ENCODE results near the gene DBF4B. TPM values are rescaled to one million over a fixed set of nuclear protein-coding genes. Genes with fewer than 3 reads are reported as not detected.

The DBF4B gene
- total RNA-seq, 1 experiment from 2014 or later, result 24.7 TPM

- no peaks in the 10 kb centered on the region for H3K4me1 ChIP-seq (ENCODE audit: insufficient read depth, low read length)
- no peak for TF ChIP-seq CTCF (conservative IDR thresholded peaks at IDR 0.05)
- DNase-seq, result no peak
- H3K79me1 ChIP-seq (ENCODE audit: insufficient read depth, low read depth, low read length, poor library complexity, severe bottlenecking), result no peaks in the 10 kb centered on the region
- no peak overlapping the region for H2BK15ac ChIP-seq (ENCODE audit: low read depth, low read length)
- no peak overlapping the region for H2AK5ac ChIP-seq (ENCODE audit: insufficient read length, low read length)
- peaks cover 7% of the 10 kb centered on the region for H3K23me2 ChIP-seq (ENCODE audit: insufficient read length, low read depth, low read length, poor library complexity, severe bottlenecking)
- no peak overlapping the region for H3K18ac ChIP-seq (ENCODE audit: insufficient read length, low read depth, low read length)
- H3K14ac ChIP-seq (ENCODE audit: insufficient read depth, low read length), result no peak overlapping the region
- Mint-ChIP-seq H3K27me3 (ENCODE audit: low read depth) (peaks cover 9% of the 10 kb centered on the region), H3K4me1 (peaks cover 5 to 8% of the 10 kb centered on the region in 2 experiments), H3K4me3 (no peak overlapping the region), H3K9me3 (no peaks in the 10 kb centered on the region), H3K36me3 (ENCODE audit: insufficient read depth in 1 of 3, low read depth in 3 of 3) (peaks cover 3 to 5% (median 3%) of the 10 kb centered on the region in 3 experiments; a peak in 5 of 7 replicates), H3K27ac (no peak overlapping the region)
- WGBS (ENCODE audit: extremely low coverage, insufficient read length, low lambda C conversion rate), result 100% methylated on average over 2 of the region's 4 CpGs
- H3K56ac ChIP-seq (ENCODE audit: insufficient read length, low read depth, low read length), result no peak overlapping the region
- no peak overlapping the region for H3K23ac ChIP-seq (ENCODE audit: insufficient read length, low read depth, low read length)
- H2BK5ac ChIP-seq (ENCODE audit: insufficient read length, low read length), result no peak overlapping the region
- H2BK20ac ChIP-seq (ENCODE audit: low read depth, low read length, poor library complexity, severe bottlenecking), result no peak overlapping the region
- no peaks in the 10 kb centered on the region for H3K9me3 ChIP-seq (ENCODE audit: control insufficient read depth, low read depth, low read length)
- no peaks in the 10 kb centered on the region for H3K27me3 ChIP-seq (ENCODE audit: insufficient read depth, low read length)
- no peak overlapping the region for H3K27ac ChIP-seq (ENCODE audit: insufficient read length, low read depth, low read length)
- peak overlapping the region; percentile 94 for H2AFZ ChIP-seq (ENCODE audit: low read length)
- peak overlapping the region; percentile 90 for H3K9ac ChIP-seq (ENCODE audit: extremely low read depth, insufficient read length, low read length)
- H2BK120ac ChIP-seq (ENCODE audit: low read depth, low read length, poor library complexity, severe bottlenecking), result no peak overlapping the region
- no peak overlapping the region for H3K4ac ChIP-seq (ENCODE audit: low read depth, low read length)
- H2BK12ac ChIP-seq (ENCODE audit: insufficient read length, low read depth, low read length), result no peak overlapping the region
- no peaks in the 10 kb centered on the region for H4K20me1 ChIP-seq (ENCODE audit: control insufficient read depth, insufficient read depth, insufficient read length)
- no peak overlapping the region for H3T11ph ChIP-seq (ENCODE audit: low read length)
- H3K4me2 ChIP-seq (ENCODE audit: insufficient read depth, insufficient read length, low read length), result peak overlapping the region; percentile 81
- H4K8ac ChIP-seq (replicated peaks; ENCODE audit: insufficient read length, low read depth, low read length), result no peak overlapping the region
- H4K91ac ChIP-seq (ENCODE audit: insufficient read length, low read depth, low read length), result no peak overlapping the region
- no peak overlapping the region for H4K5ac ChIP-seq (ENCODE audit: insufficient read length, low read depth, low read length)
- H3K79me2 ChIP-seq (ENCODE audit: insufficient read depth, low read length), result no peaks in the 10 kb centered on the region
Observed at GRCh38 chr17:44707755-44708400, 587 bp upstream of the DBF4B start.

Data from H9 (cell line).